K562 (cell line): ENCODE measurements around the gene NUP210.

Experiments used
- BRD4 ChIP-seq: fragments of 200-600 bp; sonication (generic); IDR thresholded peaks from 2 replicates; pipeline ENCODE4 v1.6.1; 2017; ENCODE audit warnings: inconsistent platforms
- MAFK ChIP-seq: IDR thresholded peaks from 2 replicates; pipeline ENCODE4 v1.6.1; 2011; ENCODE audit warnings: low read length, improper control_type of control experiment
- PCBP1 ChIP-seq: fragments of 200-400 bp; formaldehyde crosslinking; IDR thresholded peaks from 2 replicates; pipeline ENCODE4 v1.6.1; 2018; ENCODE audit warnings: mild to moderate bottlenecking, low read depth, low read length; ENCODE audit not compliant: poor library complexity, severe bottlenecking
- PHF8 ChIP-seq: fragments of 200-600 bp; sonication (generic); IDR thresholded peaks from 2 replicates; pipeline ENCODE4 v1.6.1; 2012; ENCODE audit warnings: mixed run types, mild to moderate bottlenecking, inconsistent platforms, low read length, moderate library complexity, borderline replicate concordance
- SP1 ChIP-seq: sonication (generic); formaldehyde crosslinking; IDR thresholded peaks from 2 replicates; pipeline ENCODE4 v1.8.1; 2022; ENCODE audit warnings: mild to moderate bottlenecking, missing genetic modification reagents
- TAF9B ChIP-seq: fragments of 450-650 bp; IDR thresholded peaks from 2 replicates; pipeline ENCODE4 v1.6.1; 2018; ENCODE audit warnings: mild to moderate bottlenecking; ENCODE audit not compliant: partially characterized antibody
- TF ChIP-seq, protein P1 (sequence below): IDR thresholded peaks from 2 replicates; pipeline ENCODE4 v1.6.1; 2012; ENCODE audit warnings: low read depth, low read length, improper control_type of control experiment, borderline replicate concordance
- TF ChIP-seq, protein P2 (sequence below), 2 experiments: fragments of 450-650 bp in 1 of 2; sonication (generic) in 1 of 2; formaldehyde crosslinking in 1 of 2; IDR thresholded peaks; 2 replicates each; pipeline versions ENCODE4 v1.7.1 to v1.9.0; 2016 to 2022; ENCODE audit warnings: inconsistent platforms in 1 of 2, mild to moderate bottlenecking in 1 of 2, missing genetic modification reagents in 1 of 2
- TF ChIP-seq, protein P3 (sequence below): sonication (generic); formaldehyde crosslinking; IDR thresholded peaks from 2 replicates; pipeline ENCODE4 v1.5.0; 2020; ENCODE audit warnings: missing genetic modification reagents

DNA sequence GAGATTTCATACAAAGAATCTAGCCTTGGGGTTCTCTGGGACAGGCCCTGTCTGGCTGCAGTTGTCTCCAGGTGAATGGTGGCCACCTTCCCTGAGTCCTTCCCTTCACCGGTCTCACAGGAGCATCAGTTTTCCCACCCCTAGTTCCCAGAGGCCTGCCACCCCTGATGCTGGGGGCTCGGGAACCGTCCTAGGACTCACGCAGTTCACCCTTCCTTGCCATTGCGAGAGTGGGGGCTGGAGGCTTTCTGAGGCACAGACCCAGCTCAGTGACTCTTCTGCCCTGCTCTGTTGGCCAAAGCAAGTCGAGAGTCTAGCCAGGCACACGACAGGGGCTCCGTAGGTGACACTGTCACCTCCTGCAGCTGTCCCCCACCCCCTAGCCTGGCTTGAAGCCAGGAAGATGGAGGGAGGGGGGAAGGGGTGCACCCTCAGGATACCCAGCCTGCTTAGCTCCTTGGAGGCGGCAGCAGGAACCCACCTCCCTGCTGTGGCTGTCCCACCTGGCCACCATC lies 130.3 kb downstream of the NUP210 start:
- TF ChIP-seq TAF9B (no peak), PCBP1 (no peak), BRD4 (no peak), MAFK (no peak), PHF8 (no peak), SP1 (CRISPR knock-in tag) (no peak)
- TF ChIP-seq, protein P1, sequence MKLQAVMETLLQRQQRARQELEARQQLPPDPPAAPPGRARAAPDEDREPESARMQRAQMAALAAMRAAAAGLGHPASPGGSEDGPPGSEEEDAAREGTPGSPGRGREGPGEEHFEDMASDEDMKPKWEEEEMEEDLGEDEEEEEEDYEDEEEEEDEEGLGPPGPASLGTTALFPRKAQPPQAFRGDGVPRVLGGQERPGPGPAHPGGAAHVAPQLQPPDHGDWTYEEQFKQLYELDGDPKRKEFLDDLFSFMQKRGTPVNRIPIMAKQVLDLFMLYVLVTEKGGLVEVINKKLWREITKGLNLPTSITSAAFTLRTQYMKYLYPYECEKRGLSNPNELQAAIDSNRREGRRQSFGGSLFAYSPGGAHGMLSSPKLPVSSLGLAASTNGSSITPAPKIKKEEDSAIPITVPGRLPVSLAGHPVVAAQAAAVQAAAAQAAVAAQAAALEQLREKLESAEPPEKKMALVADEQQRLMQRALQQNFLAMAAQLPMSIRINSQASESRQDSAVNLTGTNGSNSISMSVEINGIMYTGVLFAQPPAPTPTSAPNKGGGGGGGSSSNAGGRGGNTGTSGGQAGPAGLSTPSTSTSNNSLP, result no peak
- TF ChIP-seq, protein P2, sequence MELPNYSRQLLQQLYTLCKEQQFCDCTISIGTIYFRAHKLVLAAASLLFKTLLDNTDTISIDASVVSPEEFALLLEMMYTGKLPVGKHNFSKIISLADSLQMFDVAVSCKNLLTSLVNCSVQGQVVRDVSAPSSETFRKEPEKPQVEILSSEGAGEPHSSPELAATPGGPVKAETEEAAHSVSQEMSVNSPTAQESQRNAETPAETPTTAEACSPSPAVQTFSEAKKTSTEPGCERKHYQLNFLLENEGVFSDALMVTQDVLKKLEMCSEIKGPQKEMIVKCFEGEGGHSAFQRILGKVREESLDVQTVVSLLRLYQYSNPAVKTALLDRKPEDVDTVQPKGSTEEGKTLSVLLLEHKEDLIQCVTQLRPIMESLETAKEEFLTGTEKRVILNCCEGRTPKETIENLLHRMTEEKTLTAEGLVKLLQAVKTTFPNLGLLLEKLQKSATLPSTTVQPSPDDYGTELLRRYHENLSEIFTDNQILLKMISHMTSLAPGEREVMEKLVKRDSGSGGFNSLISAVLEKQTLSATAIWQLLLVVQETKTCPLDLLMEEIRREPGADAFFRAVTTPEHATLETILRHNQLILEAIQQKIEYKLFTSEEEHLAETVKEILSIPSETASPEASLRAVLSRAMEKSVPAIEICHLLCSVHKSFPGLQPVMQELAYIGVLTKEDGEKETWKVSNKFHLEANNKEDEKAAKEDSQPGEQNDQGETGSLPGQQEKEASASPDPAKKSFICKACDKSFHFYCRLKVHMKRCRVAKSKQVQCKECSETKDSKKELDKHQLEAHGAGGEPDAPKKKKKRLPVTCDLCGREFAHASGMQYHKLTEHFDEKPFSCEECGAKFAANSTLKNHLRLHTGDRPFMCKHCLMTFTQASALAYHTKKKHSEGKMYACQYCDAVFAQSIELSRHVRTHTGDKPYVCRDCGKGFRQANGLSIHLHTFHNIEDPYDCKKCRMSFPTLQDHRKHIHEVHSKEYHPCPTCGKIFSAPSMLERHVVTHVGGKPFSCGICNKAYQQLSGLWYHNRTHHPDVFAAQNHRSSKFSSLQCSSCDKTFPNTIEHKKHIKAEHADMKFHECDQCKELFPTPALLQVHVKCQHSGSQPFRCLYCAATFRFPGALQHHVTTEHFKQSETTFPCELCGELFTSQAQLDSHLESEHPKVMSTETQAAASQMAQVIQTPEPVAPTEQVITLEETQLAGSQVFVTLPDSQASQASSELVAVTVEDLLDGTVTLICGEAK (IDR thresholded peaks at IDR 0.05), result no peak
- TF ChIP-seq, protein P2 (CRISPR knock-in tag; IDR thresholded peaks at IDR 0.05), result no peak
- TF ChIP-seq, protein P3, sequence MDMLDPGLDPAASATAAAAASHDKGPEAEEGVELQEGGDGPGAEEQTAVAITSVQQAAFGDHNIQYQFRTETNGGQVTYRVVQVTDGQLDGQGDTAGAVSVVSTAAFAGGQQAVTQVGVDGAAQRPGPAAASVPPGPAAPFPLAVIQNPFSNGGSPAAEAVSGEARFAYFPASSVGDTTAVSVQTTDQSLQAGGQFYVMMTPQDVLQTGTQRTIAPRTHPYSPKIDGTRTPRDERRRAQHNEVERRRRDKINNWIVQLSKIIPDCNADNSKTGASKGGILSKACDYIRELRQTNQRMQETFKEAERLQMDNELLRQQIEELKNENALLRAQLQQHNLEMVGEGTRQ, result no peak
